Measurements from ENCODE around the gene LSAMP.

The LSAMP gene

GRCh38 chr3:116338713-116339112, 106.6 kb downstream of the LSAMP start:
- Histone ChIP-seq H3K4me3 (ENCODE audit: low read depth, low read length) (no peak overlapping the region), H3K36me3 (ENCODE audit: control insufficient read depth in 2 of 2, insufficient read depth in 1 of 2, low read length in 2 of 2) (no peaks in the 10 kb centered on the region), H3K4me1 (ENCODE audit: control insufficient read depth, insufficient read depth, low read length) (no peaks in the 10 kb centered on the region), H3K9me3 (ENCODE audit: control insufficient read depth, insufficient read depth, low read depth, low read length) (no peaks in the 10 kb centered on the region), H3K27ac (ENCODE audit: extremely low read depth, low read depth, low read length) (no peak overlapping the region)
- TF ChIP-seq ZNF707 (tag by site-specific recombination; IDR thresholded peaks at IDR 0.05) (no peak), RBAK (tag by site-specific recombination; IDR thresholded peaks at IDR 0.05) (no peak), ZSCAN16 (tag by site-specific recombination; IDR thresholded peaks at IDR 0.05) (no peak), CTCF (tag by site-specific recombination; IDR thresholded peaks at IDR 0.05) (no peak), ELK4 (IDR thresholded peaks at IDR 0.05; ENCODE audit: borderline replicate concordance, low read depth, low read length) (no peak), INSM2 (tag by site-specific recombination; IDR thresholded peaks at IDR 0.05) (no peak), ZSCAN30 (tag by site-specific recombination; IDR thresholded peaks at IDR 0.05) (no peak), ZNF639 (tag by site-specific recombination; IDR thresholded peaks at IDR 0.05) (no peak), ZNF621 (tag by site-specific recombination; IDR thresholded peaks at IDR 0.05) (no peak), ZFHX2 (tag by site-specific recombination; conservative IDR thresholded peaks at IDR 0.05) (no peak), MZF1 (tag by site-specific recombination; IDR thresholded peaks at IDR 0.05; ENCODE audit: borderline replicate concordance) (no peak), REST (tag by site-specific recombination; IDR thresholded peaks at IDR 0.05) (no peak), ZNF184 (tag by site-specific recombination; IDR thresholded peaks at IDR 0.05) (no peak), ZNF837 (tag by site-specific recombination; IDR thresholded peaks at IDR 0.05) (no peak), ZNF114 (tag by site-specific recombination; IDR thresholded peaks at IDR 0.05) (no peak), ZBTB21 (tag by site-specific recombination; IDR thresholded peaks at IDR 0.05) (no peak), ZNF324 (tag by site-specific recombination; IDR thresholded peaks at IDR 0.05) (no peak), ZNF112 (tag by site-specific recombination; IDR thresholded peaks at IDR 0.05) (no peak), ZNF76 (tag by site-specific recombination; IDR thresholded peaks at IDR 0.05; ENCODE audit: borderline replicate concordance, low read depth) (no peak), ZNF174 (tag by site-specific recombination; IDR thresholded peaks at IDR 0.05) (no peak)
- CTCF ChIA-PET = interaction anchor here (0.6 kb wide), 2 partner anchors 384 to 1973 kb away, joined by 3 to 4 read pairs; no protein-coding TSS in a partner anchor
- POLR2A ChIA-PET = no interaction called here
